Placental pericyte (primary cell): ENCODE measurements around the gene OR52N2. TPM values are rescaled to one million over a fixed set of nuclear protein-coding genes. Genes with fewer than 3 reads are reported as not detected.

Source experiments
- total RNA-seq: library from RNA; depleted of rRNA; stranded (reverse); fragments of >200 nt; gene quantifications from 2 replicates; pipeline ENCODE4 v1.2.3, GENCODE V29; 2012

Gene OR52N2
- not detected in 2 replicates for total RNA-seq

GRCh38 chr11:5808500-5809121 is at the start of gene OR52N2:
Gene OR52N2 (plus strand): TSS chr11:5808924. CDS start chr11:5820336, 11,412 bp downstream.

GRCh38 chr11:5783255-5783654 is 25.5 kb upstream of the OR52N2 start, which contains the start of gene OR52N5:
Gene OR52N5 (minus strand): TSS chr11:5783355. CDS start chr11:5778634, 4,721 bp downstream.

DNA sequence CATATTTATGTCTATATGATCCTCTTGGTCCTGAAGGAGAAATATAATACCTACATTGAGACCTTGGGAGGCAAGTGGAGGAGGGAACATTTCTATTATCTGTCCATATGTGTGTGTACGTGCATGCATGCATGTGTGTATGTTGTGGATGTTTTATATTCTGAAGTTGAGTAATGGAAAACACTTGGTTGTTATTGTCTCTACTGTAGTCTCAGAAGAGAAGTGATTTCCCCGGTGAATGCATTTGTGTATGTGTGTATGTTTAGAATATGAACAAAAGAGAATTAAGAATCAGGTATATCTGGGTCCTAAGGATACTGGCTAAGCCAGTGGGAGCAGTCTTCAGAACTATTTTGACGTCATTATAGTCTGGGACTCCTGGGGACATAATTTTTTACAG is 17.6 kb upstream of the OR52N2 start, which contains the start of gene OR52N1:
Gene OR52N1 (minus strand): TSS at position 101 of the 400 bp plus-strand sequence. CDS start 2,449 bp downstream, outside the sequence.

GRCh38 chr11:5841797-5842196 is 33.1 kb downstream of the OR52N2 start, which contains the start of gene OR52E6:
Gene OR52E6 (minus strand): TSS chr11:5841897. CDS start chr11:5841897, 0 bp downstream.

GRCh38 chr11:5857590-5857989 is 48.9 kb downstream of the OR52N2 start, which contains the start of gene OR52E8:
Gene OR52E8 (minus strand): TSS chr11:5857690. CDS start chr11:5857690, 0 bp downstream.

Other genes with a start within 250 kb of the OR52N2 start
- not detected in 2 replicates for gene OR52B6, start 228.0 kb upstream of the OR52N2 start, total RNA-seq
- 3.7 and 14.0 TPM in 2 replicates for gene TRIM6, start 212.3 kb upstream of the OR52N2 start, total RNA-seq
- gene TRIM34, start 183.9 kb upstream of the OR52N2 start, total RNA-seq, result 4.4 and 9.6 TPM in 2 replicates
- gene TRIM5, start 123.8 kb upstream of the OR52N2 start, total RNA-seq, result 41.4 and 62.2 TPM in 2 replicates
- 54.7 and 57.0 TPM in 2 replicates for gene TRIM22, start 119.1 kb upstream of the OR52N2 start, total RNA-seq
- not detected in 2 replicates for gene OR56B1, start 72.5 kb upstream of the OR52N2 start, total RNA-seq
- 0.14 TPM in 1 of 2 replicates, not detected in the other for gene OR52N4, start 54.7 kb upstream of the OR52N2 start, total RNA-seq
- 0.72 TPM in 1 of 2 replicates, not detected in the other for gene OR52N5, start 25.6 kb upstream of the OR52N2 start, total RNA-seq
- gene OR52N1, start 17.7 kb upstream of the OR52N2 start, total RNA-seq, result 0.43 and 0.44 TPM in 2 replicates
- 0.86 TPM in 1 of 2 replicates, not detected in the other for gene OR52E6, start 33.0 kb downstream of the OR52N2 start, total RNA-seq
- 1.0 TPM in 1 of 2 replicates, not detected in the other for gene OR52E8, start 48.8 kb downstream of the OR52N2 start, total RNA-seq
- gene OR52E4, start 71.7 kb downstream of the OR52N2 start, total RNA-seq, result not detected in 2 replicates
- gene OR52E5, start 84.3 kb downstream of the OR52N2 start, total RNA-seq, result not detected in 2 replicates
- gene OR56A3, start 133.3 kb downstream of the OR52N2 start, total RNA-seq, result not detected in 2 replicates
- not detected in 2 replicates for gene OR56A5, start 159.6 kb downstream of the OR52N2 start, total RNA-seq
- gene OR52L1, start 178.1 kb downstream of the OR52N2 start, total RNA-seq, result not detected in 2 replicates
- not detected in 2 replicates for gene OR56A4, start 198.0 kb downstream of the OR52N2 start, total RNA-seq
- gene OR56A1, start 221.8 kb downstream of the OR52N2 start, total RNA-seq, result under 0.01 TPM in 1 of 2 replicates, not detected in the other